ENCODE results near the gene NBPF1.
"Not testable (repeated sequence)": the region's sequence is repeated elsewhere in the genome, so short reads cannot be mapped to it uniquely, and the experiment has no call there.

- not testable (repeated sequence) for TF ChIP-seq CTCF, POLR2A (IDR thresholded peaks at IDR 0.05)
Observed at GRCh38 chr1:16587639-16588038, 25.7 kb downstream of the NBPF1 start.
